GM19328 (cell line): ENCODE results near the gene WDR73.

ENCODE experiments used
- ATAC-seq: cut with Tn5 transposase; IDR thresholded peaks from one replicate; pipeline ENCODE4 v1.9.1; 2021; ENCODE audit warnings: mild to moderate bottlenecking, moderate library complexity; ENCODE audit not compliant: unreplicated experiment

The WDR73 gene

GRCh38 chr15:84590406-84590805, 63.7 kb downstream of the WDR73 start:
- ATAC-seq: no peak
